ENCODE results near the gene PLCB2. TPM values are rescaled to one million over a fixed set of nuclear protein-coding genes. Genes with fewer than 3 reads are reported as not detected.

PLCB2 gene
- total RNA-seq, 4 donors from 2014 or later, result 1.7 to 7.2 (median 4.1) TPM

GRCh38 chr15:40249477-40250303, 58.0 kb downstream of the PLCB2 start:
- DNase-seq, result no peak
- 70 to 71% methylated on average over 11 of the region's 11 CpGs for WGBS, 2 donors

GRCh38 chr15:40248006-40248783, 59.5 kb downstream of the PLCB2 start:
- no peak for DNase-seq
- intact Hi-C loops (cut with DNase I), result no loop called here

More at GRCh38 chr15:40249477-40250303, 58.0 kb downstream of the PLCB2 start:
- no peaks in the 10 kb centered on the region for H3K36me3 ChIP-seq
- H3K27me3 ChIP-seq, result no peaks in the 10 kb centered on the region
- H3K9me3 ChIP-seq, result no peaks in the 10 kb centered on the region
- TF ChIP-seq POLR2A (IDR thresholded peaks at IDR 0.05), result no peak
- TF ChIP-seq CTCF (IDR thresholded peaks at IDR 0.05), result no peak
- intact Hi-C loops (cut with DNase I), result no loop called here
- no peak overlapping the region for H3K27ac ChIP-seq
- H3K4me1 ChIP-seq, result peaks cover 11 to 32% of the 10 kb centered on the region in 2 donors
- H3K4me3 ChIP-seq (replicated peaks in 1 of 3), result no peak overlapping the region

GRCh38 chr15:40247406-40247971, 60.2 kb downstream of the PLCB2 start:
- Histone ChIP-seq H3K36me3 (no peaks in the 10 kb centered on the region), H3K27me3 (no peaks in the 10 kb centered on the region), H3K4me1 (peaks cover 0 to 15% of the 10 kb centered on the region in 2 donors), H3K27ac (no peak overlapping the region), H3K4me3 (replicated peaks in 1 of 3) (no peak overlapping the region), H3K9me3 (no peaks in the 10 kb centered on the region)
- intact Hi-C loops (cut with DNase I), result no loop called here
- TF ChIP-seq CTCF (IDR thresholded peaks at IDR 0.05), result no peak
- no peak for TF ChIP-seq POLR2A (IDR thresholded peaks at IDR 0.05)
- no peak for DNase-seq
- WGBS, 2 donors, result 90 to 91% methylated on average over 5 to 12 of the region's 12 CpGs

More at GRCh38 chr15:40248006-40248783, 59.5 kb downstream of the PLCB2 start:
- H3K36me3 ChIP-seq, result no peaks in the 10 kb centered on the region
- H3K27ac ChIP-seq, result no peak overlapping the region
- no peak for TF ChIP-seq CTCF (IDR thresholded peaks at IDR 0.05)
- TF ChIP-seq POLR2A (IDR thresholded peaks at IDR 0.05), result no peak
- WGBS, 2 donors, result 90 to 92% methylated on average over 12 to 15 of the region's 17 CpGs
- no peaks in the 10 kb centered on the region for H3K27me3 ChIP-seq
- H3K4me3 ChIP-seq (replicated peaks in 1 of 3), result no peak overlapping the region
- no peaks in the 10 kb centered on the region for H3K9me3 ChIP-seq
- H3K4me1 ChIP-seq, result peaks cover 3 to 19% of the 10 kb centered on the region in 2 donors

- Histone ChIP-seq H3K36me3 (no peaks in the 10 kb centered on the region), H3K4me3 (replicated peaks in 1 of 3) (no peak overlapping the region), H3K27me3 (no peaks in the 10 kb centered on the region), H3K27ac (no peak overlapping the region), H3K4me1 (peaks cover 0 to 7% of the 10 kb centered on the region in 2 donors), H3K9me3 (no peaks in the 10 kb centered on the region)
- TF ChIP-seq CTCF (IDR thresholded peaks at IDR 0.05) (no peak), POLR2A (IDR thresholded peaks at IDR 0.05) (no peak)
- 92 to 96% methylated on average over 5 to 8 of the region's 8 CpGs for WGBS, 2 donors
- no peak for DNase-seq
- intact Hi-C loops (cut with DNase I), result no loop called here
Observed at GRCh38 chr15:40246496-40247280, 61.0 kb downstream of the PLCB2 start.

All from thyroid gland (tissue), 4 donors.